CD4-positive, CD25-positive, alpha-beta regulatory T cell (primary cell): Measurements from ENCODE around the gene TUBGCP5. TPM values are rescaled to one million over a fixed set of nuclear protein-coding genes. Genes with fewer than 3 reads are reported as not detected.
A peak's percentile ranks its signal among the peaks of the same experiment; 100 is the strongest.
"Not testable (repeated sequence)": the region's sequence is repeated elsewhere in the genome, so short reads cannot be mapped to it uniquely, and the experiment has no call there.

ENCODE experiments used
- ATAC-seq, 2 donors: fragments of 150-1000 bp; cut with Tn5 transposase; one replicate each; pipeline ENCODE4 v1.10.0; 2021; ENCODE audit warnings: low read depth in 2 of 2, moderate number of reproducible peaks in 2 of 2, moderate library complexity in 1 of 2
- DNase-seq, 3 donors: peaks; one replicate each; pipeline versions ENCODE4 v3.0.0 to v3.0.0-alpha.2; 2012 to 2022; ENCODE audit warnings: mixed read lengths in 1 of 3
- H3K27ac ChIP-seq: one replicate; pipeline ENCODE4 v1.7.0; 2013; ENCODE audit warnings: mild to moderate bottlenecking, low read length; ENCODE audit not compliant: insufficient read depth, poor library complexity, severe bottlenecking
- H3K27me3 ChIP-seq: one replicate; pipeline ENCODE4 v1.7.0; 2013; ENCODE audit warnings: low read length; ENCODE audit not compliant: control insufficient read depth, insufficient read depth
- H3K36me3 ChIP-seq: one replicate; pipeline ENCODE4 v1.7.0; 2013; ENCODE audit warnings: mild to moderate bottlenecking, low read length, moderate library complexity; ENCODE audit not compliant: control insufficient read depth, insufficient read depth
- H3K4me1 ChIP-seq: 2 replicates; pipeline ENCODE4 v1.7.0; 2013; ENCODE audit warnings: mild to moderate bottlenecking, low read length; ENCODE audit not compliant: insufficient read depth, control insufficient read depth, poor library complexity, severe bottlenecking
- H3K4me3 ChIP-seq: one replicate; pipeline ENCODE4 v1.7.0; 2013; ENCODE audit warnings: low read depth, mild to moderate bottlenecking, low read length, moderate library complexity
- H3K9me3 ChIP-seq, 2 experiments: 1 replicate in 1 of 2; 2 replicates in 1 of 2; pipeline ENCODE4 v1.7.0; 2013; ENCODE audit warnings: low read length in 2 of 2, mild to moderate bottlenecking in 1 of 2, moderate library complexity in 1 of 2; ENCODE audit not compliant: control insufficient read depth in 2 of 2
- H3K27ac Mint-ChIP-seq, 3 donors: one replicate each; pipeline ENCODE4 v1.8.0; 2020 to 2022; ENCODE audit warnings: mild to moderate bottlenecking in 3 of 3, mixed read lengths in 3 of 3, moderate library complexity in 2 of 3
- H3K27me3 Mint-ChIP-seq: one replicate; pipeline ENCODE4 v1.8.0; 2022; ENCODE audit warnings: mild to moderate bottlenecking, mixed read lengths
- H3K36me3 Mint-ChIP-seq: one replicate; pipeline ENCODE4 v1.8.0; 2020; ENCODE audit warnings: mixed read lengths
- H3K4me1 Mint-ChIP-seq, 4 donors: one replicate each; pipeline ENCODE4 v1.8.0; 2020 to 2022; ENCODE audit warnings: mixed read lengths in 4 of 4, mild to moderate bottlenecking in 1 of 4
- H3K4me3 Mint-ChIP-seq, 4 donors: one replicate each; pipeline ENCODE4 v1.8.0; 2020 to 2022; ENCODE audit warnings: mild to moderate bottlenecking in 4 of 4, mixed read lengths in 4 of 4, moderate library complexity in 3 of 4
- H3K9me3 Mint-ChIP-seq, 7 donors: one replicate each; pipeline ENCODE4 v1.8.0; 2020 to 2022; ENCODE audit warnings: mixed read lengths in 7 of 7, mild to moderate bottlenecking in 3 of 7, moderate library complexity in 2 of 7
- polyA plus RNA-seq, 4 donors: library from polyadenylated mRNA; unstranded; fragments of 300-500 nt; fragmentation: Illumina TruSeq; gene quantifications; one replicate each; pipeline ENCODE4 v1.2.3, GENCODE V29; 2021
- total RNA-seq: library from RNA; stranded (reverse); gene quantifications from one replicate; pipeline ENCODE4 v1.2.3, GENCODE V29; 2022

TUBGCP5 gene
- total and polyA plus RNA-seq, 5 donors from 2014 or later: 5.0 to 20.2 (median 8.4) TPM

GRCh38 chr15:23003736-23004135, 35.6 kb downstream of the TUBGCP5 start:
- no peaks in the 10 kb centered on the region for H3K27me3 Mint-ChIP-seq

GRCh38 chr15:23002920-23003319, 36.4 kb downstream of the TUBGCP5 start:
- no peaks in the 10 kb centered on the region for H3K4me1 Mint-ChIP-seq
- no peak overlapping the region for H3K4me3 ChIP-seq
- no peaks in the 10 kb centered on the region for H3K9me3 ChIP-seq
- no peaks in the 10 kb centered on the region for H3K4me1 ChIP-seq
- ATAC-seq (no peak), DNase-seq (no peak)
- no peaks in the 10 kb centered on the region for H3K27me3 ChIP-seq
- H3K27me3 Mint-ChIP-seq: no peaks in the 10 kb centered on the region
- H3K27ac Mint-ChIP-seq: no peak overlapping the region
- H3K27ac ChIP-seq: no peak overlapping the region
- peaks cover 50% of the 10 kb centered on the region for H3K36me3 Mint-ChIP-seq
- H3K9me3 Mint-ChIP-seq: peaks cover 0 to 2% (median 0%) of the 10 kb centered on the region in 7 donors
- H3K4me3 Mint-ChIP-seq: no peak overlapping the region
- peaks cover 75% of the 10 kb centered on the region for H3K36me3 ChIP-seq

More at GRCh38 chr15:23003736-23004135, 35.6 kb downstream of the TUBGCP5 start:
- H3K4me1 Mint-ChIP-seq: no peaks in the 10 kb centered on the region
- no peaks in the 10 kb centered on the region for H3K27me3 ChIP-seq
- ATAC-seq: no peak
- no peak overlapping the region for H3K27ac Mint-ChIP-seq
- H3K9me3 Mint-ChIP-seq: peaks cover 0 to 2% (median 0%) of the 10 kb centered on the region in 7 donors
- H3K9me3 ChIP-seq: no peaks in the 10 kb centered on the region
- H3K36me3 Mint-ChIP-seq: peaks cover 53% of the 10 kb centered on the region
- no peak overlapping the region for H3K4me3 Mint-ChIP-seq
- peaks cover 82% of the 10 kb centered on the region for H3K36me3 ChIP-seq
- H3K4me1 ChIP-seq: no peaks in the 10 kb centered on the region
- no peak for DNase-seq
- H3K27ac ChIP-seq: no peak overlapping the region
- no peak overlapping the region for H3K4me3 ChIP-seq

GRCh38 chr15:22995795-22996194, 43.6 kb downstream of the TUBGCP5 start:
- Histone ChIP-seq H3K27ac (no peak overlapping the region), H3K27me3 (no peaks in the 10 kb centered on the region), H3K4me1 (no peaks in the 10 kb centered on the region), H3K36me3 (peaks cover 35% of the 10 kb centered on the region), H3K9me3 (no peaks in the 10 kb centered on the region), H3K4me3 (no peak overlapping the region)
- DNase-seq: no peak
- H3K27ac Mint-ChIP-seq: peak overlapping the region in 1 of 3 donors; percentile 32
- no peaks in the 10 kb centered on the region for H3K9me3 Mint-ChIP-seq
- H3K4me3 Mint-ChIP-seq: no peak overlapping the region
- peaks cover 31% of the 10 kb centered on the region for H3K36me3 Mint-ChIP-seq
- ATAC-seq: no peak
- H3K4me1 Mint-ChIP-seq: peaks cover 0 to 6% (median 0%) of the 10 kb centered on the region in 4 donors
- no peaks in the 10 kb centered on the region for H3K27me3 Mint-ChIP-seq

- no peaks in the 10 kb centered on the region for H3K9me3 Mint-ChIP-seq
- Histone ChIP-seq H3K4me3 (no peak overlapping the region), H3K36me3 (peaks cover 19% of the 10 kb centered on the region), H3K27ac (no peak overlapping the region), H3K27me3 (no peaks in the 10 kb centered on the region), H3K4me1 (no peaks in the 10 kb centered on the region), H3K9me3 (no peaks in the 10 kb centered on the region)
- DNase-seq: no peak
- no peak overlapping the region for H3K4me3 Mint-ChIP-seq
- ATAC-seq: no peak
- H3K27ac Mint-ChIP-seq: no peak overlapping the region
- peaks cover 22% of the 10 kb centered on the region for H3K36me3 Mint-ChIP-seq
- H3K27me3 Mint-ChIP-seq: no peaks in the 10 kb centered on the region
- peaks cover 0 to 6% (median 0%) of the 10 kb centered on the region in 4 donors for H3K4me1 Mint-ChIP-seq
These were observed 47.4 kb downstream of the TUBGCP5 start for GRCh38 chr15:22992024-22992326.

- Mint-ChIP-seq H3K4me3 (no peak overlapping the region), H3K9me3 (no peaks in the 10 kb centered on the region), H3K27me3 (no peaks in the 10 kb centered on the region), H3K36me3 (peaks cover 12% of the 10 kb centered on the region), H3K4me1 (peaks cover 0 to 6% (median 0%) of the 10 kb centered on the region in 4 donors), H3K27ac (no peak overlapping the region)
- Histone ChIP-seq H3K27me3 (no peaks in the 10 kb centered on the region), H3K4me3 (no peak overlapping the region), H3K4me1 (no peaks in the 10 kb centered on the region), H3K9me3 (no peaks in the 10 kb centered on the region), H3K27ac (no peak overlapping the region), H3K36me3 (peaks cover 8% of the 10 kb centered on the region)
- ATAC-seq: no peak
- DNase-seq: no peak
These were observed 49.5 kb downstream of the TUBGCP5 start for GRCh38 chr15:22989576-22990477.

- Mint-ChIP-seq H3K27me3 (no peaks in the 10 kb centered on the region), H3K36me3 (peaks cover 5% of the 10 kb centered on the region), H3K4me1 (peaks cover 0 to 6% (median 0%) of the 10 kb centered on the region in 4 donors), H3K27ac (peak overlapping the region in 1 of 3 donors; percentile 58), H3K9me3 (no peaks in the 10 kb centered on the region), H3K4me3 (no peak overlapping the region)
- Histone ChIP-seq H3K27ac (no peak overlapping the region), H3K4me3 (no peak overlapping the region), H3K4me1 (no peaks in the 10 kb centered on the region), H3K27me3 (no peaks in the 10 kb centered on the region), H3K9me3 (no peaks in the 10 kb centered on the region), H3K36me3 (no peaks in the 10 kb centered on the region)
- no peak for DNase-seq
- no peak for ATAC-seq
These were observed 50.6 kb downstream of the TUBGCP5 start for GRCh38 chr15:22988811-22989210.

- DNase-seq, H3K9me3 Mint-ChIP-seq, ATAC-seq, H3K27me3 ChIP-seq, H3K36me3 Mint-ChIP-seq, H3K27ac Mint-ChIP-seq, H3K9me3 ChIP-seq, H3K36me3 ChIP-seq, H3K27ac ChIP-seq, H3K4me3 ChIP-seq: not testable (repeated sequence)
- peaks cover 18% of the 10 kb centered on the region for H3K4me1 ChIP-seq
- Mint-ChIP-seq H3K4me1 (peaks cover 9 to 18% (median 14%) of the 10 kb centered on the region in 4 donors), H3K4me3 (peak overlapping the region in 1 of 4 donors; percentile 77), H3K27me3 (peaks cover 31% of the 10 kb centered on the region)
These were observed 57.4 kb downstream of the TUBGCP5 start for GRCh38 chr15:22981931-22982330.
